Ovary (tissue), 3 donors: ENCODE data around the gene TBC1D12.

Experiments used
- POLR2A ChIP-seq: fragments of 450-650 bp; IDR thresholded peaks from one replicate; pipeline ENCODE4 v1.6.1; 2017; ENCODE audit warnings: antibody characterized with exemption, mild to moderate bottlenecking, moderate library complexity
- TF ChIP-seq, protein P1 (sequence below), 3 donors: fragments of 450-650 bp in 2 of 3; fragments of 200-600 bp in 1 of 3; IDR thresholded peaks; one replicate each; pipeline versions ENCODE4 v1.5.1 to v1.8.0; 2016 to 2022; ENCODE audit warnings: antibody characterized with exemption in 3 of 3, mild to moderate bottlenecking in 1 of 3
- donor health status: DM: no; HTN: no; CAD: no.

DNA sequence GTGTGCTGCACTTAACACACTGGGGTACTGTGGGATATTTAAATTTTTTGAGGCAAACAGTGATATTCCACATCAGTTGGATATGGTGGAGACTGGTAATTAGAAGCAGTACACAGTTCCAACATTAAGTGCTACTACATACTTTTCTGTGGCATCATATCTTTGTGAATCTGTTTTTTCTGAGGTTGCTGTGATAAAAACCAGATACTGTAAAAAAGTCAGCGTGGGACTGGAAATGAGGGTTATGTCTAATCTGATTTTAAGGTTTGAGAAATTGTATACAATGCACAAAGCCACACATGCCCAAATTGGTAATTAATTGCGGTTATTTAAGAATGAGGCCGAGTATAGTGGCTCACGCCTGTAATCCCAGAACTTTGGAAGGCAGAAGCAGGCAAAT is 41.2 kb downstream of the TBC1D12 start:
- TF ChIP-seq, protein P1, sequence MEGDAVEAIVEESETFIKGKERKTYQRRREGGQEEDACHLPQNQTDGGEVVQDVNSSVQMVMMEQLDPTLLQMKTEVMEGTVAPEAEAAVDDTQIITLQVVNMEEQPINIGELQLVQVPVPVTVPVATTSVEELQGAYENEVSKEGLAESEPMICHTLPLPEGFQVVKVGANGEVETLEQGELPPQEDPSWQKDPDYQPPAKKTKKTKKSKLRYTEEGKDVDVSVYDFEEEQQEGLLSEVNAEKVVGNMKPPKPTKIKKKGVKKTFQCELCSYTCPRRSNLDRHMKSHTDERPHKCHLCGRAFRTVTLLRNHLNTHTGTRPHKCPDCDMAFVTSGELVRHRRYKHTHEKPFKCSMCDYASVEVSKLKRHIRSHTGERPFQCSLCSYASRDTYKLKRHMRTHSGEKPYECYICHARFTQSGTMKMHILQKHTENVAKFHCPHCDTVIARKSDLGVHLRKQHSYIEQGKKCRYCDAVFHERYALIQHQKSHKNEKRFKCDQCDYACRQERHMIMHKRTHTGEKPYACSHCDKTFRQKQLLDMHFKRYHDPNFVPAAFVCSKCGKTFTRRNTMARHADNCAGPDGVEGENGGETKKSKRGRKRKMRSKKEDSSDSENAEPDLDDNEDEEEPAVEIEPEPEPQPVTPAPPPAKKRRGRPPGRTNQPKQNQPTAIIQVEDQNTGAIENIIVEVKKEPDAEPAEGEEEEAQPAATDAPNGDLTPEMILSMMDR (IDR thresholded peaks at IDR 0.05) = no peak
- TF ChIP-seq POLR2A = no peak
